ENCODE data around the gene UBB. TPM values are rescaled to one million over a fixed set of nuclear protein-coding genes. Genes with fewer than 3 reads are reported as not detected.

The UBB gene
- total and polyA plus RNA-seq, 2 experiments from 2014 or later: 786 to 1,286 TPM

DNA sequence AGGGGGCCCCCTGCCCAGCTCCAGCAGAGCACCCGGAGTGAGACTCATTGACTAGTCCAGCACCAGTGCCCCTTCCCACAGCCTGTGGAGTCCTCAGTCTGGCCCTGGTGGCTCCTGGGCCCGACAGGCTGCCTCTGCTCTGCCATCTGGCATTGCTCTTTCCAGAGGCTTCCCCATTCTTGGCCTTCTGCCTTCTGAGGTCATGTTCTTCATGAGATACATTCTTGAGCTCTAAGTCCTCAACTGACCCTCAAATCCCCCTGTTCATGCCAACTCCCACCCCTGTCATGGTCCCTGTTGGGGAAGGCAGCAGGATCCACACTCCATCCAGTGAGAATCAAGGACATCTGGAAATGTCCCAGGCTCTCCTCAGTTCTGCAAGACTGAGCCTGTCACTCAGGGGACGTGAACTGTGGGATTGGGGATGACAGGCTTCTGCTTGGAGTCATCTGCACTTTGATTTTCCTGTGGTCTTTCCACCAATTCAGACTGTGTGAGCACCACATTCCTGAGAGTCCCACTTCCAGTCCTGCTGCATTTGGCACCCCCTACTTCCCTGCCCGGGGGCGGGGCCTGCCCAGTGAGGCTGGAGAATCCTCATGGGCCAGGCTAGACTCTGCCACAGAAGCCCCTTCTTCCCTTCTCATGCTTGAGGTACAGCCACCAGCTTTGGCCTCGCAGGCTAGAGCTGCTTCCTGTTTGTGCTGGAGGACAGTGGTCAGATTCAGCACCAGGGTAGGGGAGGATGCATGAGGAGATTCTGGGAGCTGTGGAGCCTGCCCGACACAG is 37.2 kb downstream of the UBB start:
- Histone ChIP-seq H3F3A (ENCODE audit: insufficient read depth) (peaks cover 36% of the 10 kb centered on the region), H3K4me1 (ENCODE audit: insufficient read depth) (peaks cover 36% of the 10 kb centered on the region), H3K36me3 (ENCODE audit: low read depth) (no peaks in the 10 kb centered on the region), H3K9me3 (ENCODE audit: low read depth) (no peaks in the 10 kb centered on the region), H3K79me2 (ENCODE audit: insufficient read depth) (no peaks in the 10 kb centered on the region), H3K27me3 (replicated peaks; ENCODE audit: insufficient read depth) (no peaks in the 10 kb centered on the region), H3K9ac (0 out of 2 replicates have a peak overlapping the region, but pooled peaks have one; percentile 3), H2AFZ (no peak overlapping the region), H4K20me1 (ENCODE audit: insufficient read depth) (no peaks in the 10 kb centered on the region), H3K9me2 (ENCODE audit: insufficient read depth) (no peaks in the 10 kb centered on the region), H3K27ac (peak overlapping the region; percentile 91), H3K4me2 (ENCODE audit: unreplicated experiment) (peak overlapping the region; percentile 79), H3K4me3 (no peak overlapping the region)
- DNase-seq: peak; percentile 70
- in situ Hi-C loops (cut with MboI): no loop called here
- WGBS, 2 experiments (ENCODE audit: low coverage in 1 of 2, low lambda C conversion rate in 2 of 2, missing lambda C conversion rate in 2 of 2): 59 to 62% methylated on average over 7 of the region's 7 CpGs
- no peak for TF ChIP-seq EZH2phosphoT487 (IDR thresholded peaks at IDR 0.05; ENCODE audit: insufficient read depth, low read depth)
- no peak for TF ChIP-seq EZH2 (IDR thresholded peaks at IDR 0.05; ENCODE audit: insufficient read depth, poor library complexity, severe bottlenecking)

- in situ Hi-C loops (cut with MboI): no loop called here
- 0 out of 2 replicates have a peak overlapping the region, but pooled peaks have one; percentile 3 for H3K9ac ChIP-seq
- no peak overlapping the region for H2AFZ ChIP-seq
- DNase-seq: peak; percentile 41
- peaks cover 36% of the 10 kb centered on the region for H3K4me1 ChIP-seq (ENCODE audit: insufficient read depth)
- H3K9me2 ChIP-seq (ENCODE audit: insufficient read depth): no peaks in the 10 kb centered on the region
- no peaks in the 10 kb centered on the region for H4K20me1 ChIP-seq (ENCODE audit: insufficient read depth)
- no peaks in the 10 kb centered on the region for H3K79me2 ChIP-seq (ENCODE audit: insufficient read depth)
- H3F3A ChIP-seq (ENCODE audit: insufficient read depth): peaks cover 36% of the 10 kb centered on the region
- H3K27me3 ChIP-seq (replicated peaks; ENCODE audit: insufficient read depth): no peaks in the 10 kb centered on the region
- H3K4me2 ChIP-seq (ENCODE audit: unreplicated experiment): peak overlapping the region; percentile 79
- H3K4me3 ChIP-seq: no peak overlapping the region
- 42 to 90% methylated on average over 1 to 2 of the region's 2 CpGs for WGBS, 2 experiments (ENCODE audit: low coverage in 1 of 2, low lambda C conversion rate in 2 of 2, missing lambda C conversion rate in 2 of 2)
- no peak for TF ChIP-seq EZH2phosphoT487 (IDR thresholded peaks at IDR 0.05; ENCODE audit: insufficient read depth, low read depth)
- TF ChIP-seq EZH2 (IDR thresholded peaks at IDR 0.05; ENCODE audit: insufficient read depth, poor library complexity, severe bottlenecking): no peak
- H3K27ac ChIP-seq: peak overlapping the region; percentile 91
- H3K9me3 ChIP-seq (ENCODE audit: low read depth): no peaks in the 10 kb centered on the region
- H3K36me3 ChIP-seq (ENCODE audit: low read depth): no peaks in the 10 kb centered on the region
These were observed 37.8 kb downstream of the UBB start for GRCh38 chr17:16418685-16419068.

- WGBS, 2 experiments (ENCODE audit: low coverage in 1 of 2, low lambda C conversion rate in 2 of 2, missing lambda C conversion rate in 2 of 2): 10 to 12% methylated on average over 8 of the region's 8 CpGs
- Histone ChIP-seq H3K4me1 (ENCODE audit: insufficient read depth) (peaks cover 36% of the 10 kb centered on the region), H3K27ac (peak overlapping the region; percentile 91), H3K4me2 (ENCODE audit: unreplicated experiment) (peak overlapping the region; percentile 79), H3K9me2 (ENCODE audit: insufficient read depth) (no peaks in the 10 kb centered on the region), H3K9ac (peak overlapping the region; percentile 59), H3K36me3 (ENCODE audit: low read depth) (no peaks in the 10 kb centered on the region), H3K4me3 (peak overlapping the region; percentile 50), H3K79me2 (ENCODE audit: insufficient read depth) (no peaks in the 10 kb centered on the region), H3K9me3 (ENCODE audit: low read depth) (no peaks in the 10 kb centered on the region), H4K20me1 (ENCODE audit: insufficient read depth) (no peaks in the 10 kb centered on the region), H3K27me3 (replicated peaks; ENCODE audit: insufficient read depth) (no peaks in the 10 kb centered on the region), H2AFZ (no peak overlapping the region), H3F3A (ENCODE audit: insufficient read depth) (peaks cover 36% of the 10 kb centered on the region)
- in situ Hi-C loops (cut with MboI): no loop called here
- DNase-seq: peak; percentile 95
- TF ChIP-seq EZH2phosphoT487 (IDR thresholded peaks at IDR 0.05; ENCODE audit: insufficient read depth, low read depth) (no peak), EZH2 (IDR thresholded peaks at IDR 0.05; ENCODE audit: insufficient read depth, poor library complexity, severe bottlenecking) (no peak)
These were observed 38.4 kb downstream of the UBB start for GRCh38 chr17:16419074-16419928.

GRCh38 chr17:16419929-16420271 is 39.0 kb downstream of the UBB start:
- Histone ChIP-seq H3K36me3 (ENCODE audit: low read depth) (no peaks in the 10 kb centered on the region), H3K9me2 (ENCODE audit: insufficient read depth) (no peaks in the 10 kb centered on the region), H3K4me1 (ENCODE audit: insufficient read depth) (peaks cover 36% of the 10 kb centered on the region), H3K9ac (peak overlapping the region; percentile 59), H3F3A (ENCODE audit: insufficient read depth) (peaks cover 36% of the 10 kb centered on the region), H3K27ac (peak overlapping the region; percentile 91), H3K79me2 (ENCODE audit: insufficient read depth) (no peaks in the 10 kb centered on the region), H3K4me3 (no peak overlapping the region), H3K4me2 (ENCODE audit: unreplicated experiment) (peak overlapping the region; percentile 79), H3K27me3 (replicated peaks; ENCODE audit: insufficient read depth) (no peaks in the 10 kb centered on the region), H4K20me1 (ENCODE audit: insufficient read depth) (no peaks in the 10 kb centered on the region), H3K9me3 (ENCODE audit: low read depth) (no peaks in the 10 kb centered on the region), H2AFZ (0 out of 2 replicates have a peak overlapping the region, but pooled peaks have one; percentile 2)
- 16 to 18% methylated on average over 10 of the region's 10 CpGs for WGBS, 2 experiments (ENCODE audit: low coverage in 1 of 2, low lambda C conversion rate in 2 of 2, missing lambda C conversion rate in 2 of 2)
- TF ChIP-seq EZH2phosphoT487 (IDR thresholded peaks at IDR 0.05; ENCODE audit: insufficient read depth, low read depth) (no peak), EZH2 (IDR thresholded peaks at IDR 0.05; ENCODE audit: insufficient read depth, poor library complexity, severe bottlenecking) (no peak)
- in situ Hi-C loops (cut with MboI): no loop called here
- DNase-seq: peak; percentile 83

Data from GM23248 (cell line).